Fibroblast of villous mesenchyme (primary cell): ENCODE results near the gene YPEL1. TPM values are rescaled to one million over a fixed set of nuclear protein-coding genes. Genes with fewer than 3 reads are reported as not detected.
"Not testable (repeated sequence)": the region's sequence is repeated elsewhere in the genome, so short reads cannot be mapped to it uniquely, and the experiment has no call there.

ENCODE experiments used
- DNase-seq: peaks from one replicate; pipeline ENCODE4 v3.0.0-alpha.2; 2010; ENCODE audit warnings: low read depth
- H3K4me3 ChIP-seq: 2 replicates; pipeline ENCODE4 v1.5.1; 2011; ENCODE audit warnings: low read depth, mild to moderate bottlenecking, low read length
- total RNA-seq: library from RNA; depleted of rRNA; stranded (reverse); fragments of >200 nt; gene quantifications from 2 replicates; pipeline ENCODE4 v1.2.3, GENCODE V29; 2012
- TF ChIP-seq, protein P1 (sequence below): IDR thresholded peaks from 2 replicates; pipeline ENCODE4 v1.5.1; 2012; ENCODE audit warnings: low read depth, mild to moderate bottlenecking, low read length; ENCODE audit not compliant: insufficient read depth

YPEL1 gene
- total RNA-seq, 1 donor = under 0.01 TPM

DNA sequence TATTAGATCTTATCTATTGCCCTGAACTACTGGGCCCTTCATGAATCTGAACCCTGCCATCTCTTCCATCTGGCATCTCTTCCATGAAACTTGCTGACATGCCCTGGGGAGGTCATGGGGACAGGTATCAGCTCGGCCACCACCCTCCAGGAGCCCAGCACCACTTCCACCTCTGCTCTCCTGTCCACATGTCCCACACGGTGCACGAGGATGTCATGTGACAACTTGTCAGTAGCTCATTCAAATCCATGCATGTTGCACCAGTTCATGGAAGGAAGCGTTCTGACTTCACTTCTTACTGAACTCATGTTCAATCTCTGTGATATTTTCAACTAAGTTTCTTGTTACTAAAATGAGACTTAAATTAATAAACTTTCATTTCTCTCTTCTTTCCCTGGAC lies 16.6 kb downstream of the YPEL1 start:
- DNase-seq = no peak
- TF ChIP-seq, protein P1, sequence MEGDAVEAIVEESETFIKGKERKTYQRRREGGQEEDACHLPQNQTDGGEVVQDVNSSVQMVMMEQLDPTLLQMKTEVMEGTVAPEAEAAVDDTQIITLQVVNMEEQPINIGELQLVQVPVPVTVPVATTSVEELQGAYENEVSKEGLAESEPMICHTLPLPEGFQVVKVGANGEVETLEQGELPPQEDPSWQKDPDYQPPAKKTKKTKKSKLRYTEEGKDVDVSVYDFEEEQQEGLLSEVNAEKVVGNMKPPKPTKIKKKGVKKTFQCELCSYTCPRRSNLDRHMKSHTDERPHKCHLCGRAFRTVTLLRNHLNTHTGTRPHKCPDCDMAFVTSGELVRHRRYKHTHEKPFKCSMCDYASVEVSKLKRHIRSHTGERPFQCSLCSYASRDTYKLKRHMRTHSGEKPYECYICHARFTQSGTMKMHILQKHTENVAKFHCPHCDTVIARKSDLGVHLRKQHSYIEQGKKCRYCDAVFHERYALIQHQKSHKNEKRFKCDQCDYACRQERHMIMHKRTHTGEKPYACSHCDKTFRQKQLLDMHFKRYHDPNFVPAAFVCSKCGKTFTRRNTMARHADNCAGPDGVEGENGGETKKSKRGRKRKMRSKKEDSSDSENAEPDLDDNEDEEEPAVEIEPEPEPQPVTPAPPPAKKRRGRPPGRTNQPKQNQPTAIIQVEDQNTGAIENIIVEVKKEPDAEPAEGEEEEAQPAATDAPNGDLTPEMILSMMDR = no peak
- H3K4me3 ChIP-seq = no peak overlapping the region

DNA sequence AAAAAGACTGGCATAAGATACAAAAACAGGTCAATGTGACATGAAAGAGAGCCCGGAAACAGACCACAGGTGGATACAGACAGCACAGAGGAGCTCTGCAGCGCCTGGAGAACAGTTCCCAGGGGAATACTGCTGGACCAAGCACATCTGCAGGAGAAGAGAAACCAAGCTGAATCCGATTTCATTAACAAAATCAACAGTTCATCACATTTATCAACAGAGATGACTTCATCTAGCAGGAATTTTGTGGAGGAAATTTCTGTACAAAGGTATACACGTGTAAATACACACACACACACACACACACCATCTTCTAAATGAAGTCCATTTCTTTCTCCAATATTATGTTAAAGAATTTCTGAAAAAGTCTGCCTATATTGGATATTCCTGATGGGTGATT lies 17.1 kb downstream of the YPEL1 start:
- no peak for DNase-seq
- H3K4me3 ChIP-seq = no peak overlapping the region
- TF ChIP-seq, protein P1 = no peak

DNA sequence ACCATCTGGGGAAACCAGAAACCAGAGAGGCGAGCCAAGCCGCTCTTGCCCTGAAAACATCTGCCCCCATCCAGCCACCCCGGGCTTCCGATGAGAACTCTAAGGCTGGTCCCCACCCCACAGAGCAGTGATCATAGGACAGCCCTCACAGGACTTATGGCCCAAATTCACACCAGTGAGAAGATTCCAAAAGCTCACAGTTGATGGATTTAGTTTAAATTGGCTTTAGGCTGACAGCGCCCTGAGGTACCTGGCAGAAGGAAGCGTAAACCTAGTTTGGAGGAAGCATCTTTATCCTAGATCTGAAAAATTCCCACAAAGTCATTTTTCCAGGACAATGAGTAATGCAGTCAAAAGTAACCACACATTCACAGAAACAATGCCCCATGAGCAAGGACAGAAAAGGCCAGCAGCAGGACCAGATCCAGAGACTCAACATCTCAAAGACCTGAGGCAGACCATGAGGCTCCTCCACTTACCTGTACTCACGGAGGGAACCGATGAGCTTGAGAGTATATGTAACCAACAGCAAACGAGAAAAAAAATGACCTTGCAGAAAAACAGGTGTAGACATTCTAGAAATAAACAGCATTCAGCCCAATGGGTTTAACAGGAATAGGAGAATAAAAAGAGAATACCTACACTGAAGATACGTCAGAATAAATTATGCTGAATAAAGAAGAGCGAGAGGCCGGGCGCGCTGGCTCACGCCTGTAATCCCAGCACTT lies 19.0 kb downstream of the YPEL1 start:
- H3K4me3 ChIP-seq, DNase-seq: not testable (repeated sequence)

DNA sequence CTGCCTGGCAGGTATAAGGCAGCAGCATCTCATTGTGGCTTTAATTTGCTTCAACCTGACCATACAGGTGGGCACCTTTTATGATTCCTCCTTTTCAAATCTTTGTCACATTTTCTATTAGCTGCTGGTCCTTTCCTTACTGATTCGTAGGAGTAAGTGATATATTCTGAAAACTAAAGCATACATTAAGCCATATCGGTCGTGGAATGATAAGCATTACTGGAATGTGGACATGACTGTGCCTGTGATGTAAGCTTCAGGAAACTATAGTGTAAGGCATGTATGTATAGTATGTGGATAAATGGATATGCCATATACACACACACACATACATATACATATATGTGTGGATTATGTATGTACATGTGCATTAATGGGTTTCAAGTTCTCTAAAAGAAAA lies 20.8 kb downstream of the YPEL1 start:
- TF ChIP-seq, protein P1 = no peak
- DNase-seq = no peak
- H3K4me3 ChIP-seq = no peak overlapping the region

DNA sequence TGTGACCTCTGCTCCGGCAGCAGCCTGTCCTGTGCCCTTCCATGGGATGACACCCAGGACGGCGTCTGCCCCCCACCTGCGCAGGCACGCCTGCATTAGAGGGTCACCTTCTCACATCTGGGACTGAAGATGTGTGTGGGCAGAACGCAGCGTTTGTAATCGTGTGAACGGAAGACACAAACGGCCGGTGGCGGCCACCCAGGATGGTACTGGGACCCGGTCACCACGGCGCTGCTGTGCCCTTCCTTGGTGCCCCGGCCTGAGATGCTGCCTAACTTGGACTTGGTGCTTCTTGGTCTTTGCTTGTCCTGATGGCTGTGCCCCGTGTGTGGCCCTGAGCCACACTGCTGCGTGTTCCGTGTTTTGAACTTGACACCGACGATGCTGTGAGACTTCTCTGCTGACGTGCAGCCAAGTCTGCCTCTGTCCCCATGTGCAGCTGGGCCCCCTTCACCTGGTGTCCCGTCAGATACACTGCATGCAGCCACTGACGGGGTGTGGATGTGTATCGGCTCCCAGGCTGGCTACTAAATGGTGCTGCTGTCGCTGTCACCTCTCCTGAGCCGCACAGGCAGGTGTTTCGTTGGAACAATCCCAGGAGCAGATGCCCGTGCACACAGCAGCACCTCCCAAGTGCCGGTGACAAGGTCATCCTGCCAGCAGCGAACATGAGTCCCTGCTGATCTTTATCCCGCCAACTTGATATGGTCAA lies 21.4 kb downstream of the YPEL1 start:
- DNase-seq = no peak
- TF ChIP-seq, protein P1 = no peak
- H3K4me3 ChIP-seq = no peak overlapping the region

DNA sequence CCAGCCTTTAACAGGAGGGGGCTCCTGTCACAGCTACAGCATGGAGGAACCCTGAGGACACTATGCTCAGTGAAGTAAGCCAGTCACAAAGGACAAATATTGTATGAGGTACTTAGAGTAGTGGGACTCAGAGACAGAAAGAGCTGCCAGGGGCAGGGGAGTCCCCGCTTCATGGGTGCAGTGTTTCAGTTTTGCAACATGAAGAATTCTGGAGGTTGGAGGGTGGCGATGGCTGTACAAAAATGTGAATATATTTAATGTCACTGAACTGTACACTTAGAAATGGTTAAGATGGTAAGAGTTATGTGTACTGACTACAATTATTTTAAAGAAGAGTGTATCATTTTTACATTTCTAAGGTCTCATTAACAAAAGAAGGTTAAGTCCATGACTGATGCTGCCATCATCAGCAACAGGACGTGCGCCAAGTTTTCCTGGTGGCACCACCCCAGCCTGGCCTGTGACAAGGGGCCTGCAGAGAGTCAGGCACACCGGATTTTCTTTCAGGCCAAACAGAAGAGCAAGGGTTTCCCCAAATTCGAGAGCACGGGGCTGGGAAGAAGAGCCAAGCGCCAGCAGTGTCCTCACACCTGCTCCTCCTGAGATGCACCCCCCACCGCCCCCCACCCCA lies 22.1 kb downstream of the YPEL1 start:
- no peak for DNase-seq
- no peak overlapping the region for H3K4me3 ChIP-seq
- TF ChIP-seq, protein P1 = no peak

DNA sequence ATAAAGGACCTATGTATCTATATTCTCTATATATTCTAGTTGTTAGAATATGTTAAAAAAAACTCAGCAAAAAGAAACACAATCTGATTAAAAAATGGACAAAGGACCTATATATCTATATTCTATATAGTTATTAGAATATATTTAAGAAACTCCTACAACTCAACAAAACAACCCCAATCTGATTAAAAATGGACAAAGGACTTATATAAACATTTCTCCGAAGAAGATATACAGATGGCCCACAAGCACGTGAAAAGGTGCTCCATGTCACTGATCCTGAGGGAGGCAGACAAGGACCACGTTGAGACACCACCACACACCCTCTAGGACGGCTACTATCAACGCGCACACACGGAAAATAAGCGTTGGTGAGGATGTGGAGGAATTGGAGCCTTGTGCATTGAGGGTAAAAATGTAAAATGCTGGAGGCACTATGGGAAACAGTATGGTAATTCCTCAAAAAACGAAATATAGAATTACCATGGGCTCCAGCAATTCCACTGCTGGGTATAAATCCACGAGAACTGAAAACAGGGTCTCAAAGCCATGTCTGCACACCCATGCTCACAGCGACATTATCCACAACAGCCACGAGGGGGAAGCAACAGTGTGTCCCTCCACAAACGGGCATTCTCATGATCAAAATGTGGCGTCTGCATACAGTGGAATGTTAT lies 22.7 kb downstream of the YPEL1 start:
- DNase-seq = peak; percentile 77
- H3K4me3 ChIP-seq = peak overlapping the region; percentile 40
- TF ChIP-seq, protein P1 = peak; percentile 83
